Neural progenitor cell (in vitro differentiated cells): ENCODE data around the gene AP2A2.

Source experiments
- EZH2 ChIP-seq: fragments of 200-600 bp; sonication (generic); IDR thresholded peaks from 2 replicates; pipeline ENCODE4 v1.6.1; 2017; ENCODE audit warnings: antibody characterized with exemption, mild to moderate bottlenecking, moderate library complexity
- EZH2phosphoT487 ChIP-seq: fragments of 200-600 bp; sonication (generic); IDR thresholded peaks from 2 replicates; pipeline ENCODE4 v1.6.1; 2017; ENCODE audit warnings: antibody characterized with exemption
- TF ChIP-seq, protein P1 (sequence below): fragments of 200-600 bp; sonication (generic); IDR thresholded peaks from 2 replicates; pipeline ENCODE4 v1.5.1; 2017; ENCODE audit warnings: antibody characterized with exemption, mild to moderate bottlenecking

DNA sequence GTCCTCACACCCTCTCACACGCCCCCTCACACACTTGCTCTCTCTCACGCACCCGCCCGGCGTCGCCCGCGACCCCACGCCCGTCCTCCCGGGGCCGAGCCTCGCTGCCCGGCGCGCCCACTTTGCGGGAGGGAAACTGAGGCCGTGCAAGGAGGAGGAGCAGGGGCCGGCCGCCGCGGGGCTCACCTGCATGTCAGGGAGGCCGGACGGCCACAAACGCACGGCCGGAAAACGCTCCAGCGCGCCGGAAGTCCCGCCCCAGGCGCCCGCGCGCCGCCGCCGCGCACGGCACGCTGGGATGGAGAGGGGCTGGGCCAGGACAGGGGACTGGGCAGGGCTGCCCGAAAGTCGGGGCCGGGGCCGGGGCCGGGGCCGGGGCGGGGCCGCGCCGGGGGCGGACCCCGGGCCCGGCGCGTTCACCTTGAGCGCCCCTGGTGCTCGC, 15.1 kb upstream of the AP2A2 start, which contains the start of gene CHID1:
- no peak for TF ChIP-seq EZH2
- TF ChIP-seq, protein P1, sequence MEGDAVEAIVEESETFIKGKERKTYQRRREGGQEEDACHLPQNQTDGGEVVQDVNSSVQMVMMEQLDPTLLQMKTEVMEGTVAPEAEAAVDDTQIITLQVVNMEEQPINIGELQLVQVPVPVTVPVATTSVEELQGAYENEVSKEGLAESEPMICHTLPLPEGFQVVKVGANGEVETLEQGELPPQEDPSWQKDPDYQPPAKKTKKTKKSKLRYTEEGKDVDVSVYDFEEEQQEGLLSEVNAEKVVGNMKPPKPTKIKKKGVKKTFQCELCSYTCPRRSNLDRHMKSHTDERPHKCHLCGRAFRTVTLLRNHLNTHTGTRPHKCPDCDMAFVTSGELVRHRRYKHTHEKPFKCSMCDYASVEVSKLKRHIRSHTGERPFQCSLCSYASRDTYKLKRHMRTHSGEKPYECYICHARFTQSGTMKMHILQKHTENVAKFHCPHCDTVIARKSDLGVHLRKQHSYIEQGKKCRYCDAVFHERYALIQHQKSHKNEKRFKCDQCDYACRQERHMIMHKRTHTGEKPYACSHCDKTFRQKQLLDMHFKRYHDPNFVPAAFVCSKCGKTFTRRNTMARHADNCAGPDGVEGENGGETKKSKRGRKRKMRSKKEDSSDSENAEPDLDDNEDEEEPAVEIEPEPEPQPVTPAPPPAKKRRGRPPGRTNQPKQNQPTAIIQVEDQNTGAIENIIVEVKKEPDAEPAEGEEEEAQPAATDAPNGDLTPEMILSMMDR = no peak
- TF ChIP-seq EZH2phosphoT487 = no peak
